GM12864 (cell line): Measurements from ENCODE around the gene SLC2A4.

Source experiments
- DNase-seq: peaks from one replicate; pipeline ENCODE4 v3.0.0-alpha.2; 2011; ENCODE audit warnings: low read depth
- H3K4me3 ChIP-seq: 2 replicates; pipeline ENCODE4 v1.5.1; 2011; ENCODE audit warnings: mild to moderate bottlenecking, low read depth, low read length, control low read depth
- CTCF ChIP-seq: IDR thresholded peaks from 2 replicates; pipeline ENCODE4 v1.5.1; 2011; ENCODE audit warnings: low read depth, mild to moderate bottlenecking, moderate library complexity, low read length, control low read depth, inconsistent platforms; ENCODE audit errors: missing control alignments

Gene SLC2A4

GRCh38 chr17:7237266-7237760 is 44.2 kb upstream of the SLC2A4 start:
- DNase-seq, result no peak
- peak overlapping the region; percentile 95 for H3K4me3 ChIP-seq
- TF ChIP-seq CTCF, result no peak

- DNase-seq, result no peak
- TF ChIP-seq CTCF, result no peak
- peak overlapping the region; percentile 95 for H3K4me3 ChIP-seq
Measured at GRCh38 chr17:7237761-7238419, 43.6 kb upstream of the SLC2A4 start.

- peak overlapping the region; percentile 95 for H3K4me3 ChIP-seq
- DNase-seq, result no peak
- no peak for TF ChIP-seq CTCF
Measured at GRCh38 chr17:7238420-7239090, 43.0 kb upstream of the SLC2A4 start.

GRCh38 chr17:7239091-7240027 is 42.2 kb upstream of the SLC2A4 start, which contains the start of gene PHF23:
Gene PHF23, minus strand, starts transcription at chr17:7239457. Its CDS starts 178 bp downstream, at chr17:7239279.
- peak; percentile 98 for DNase-seq
- peak within 1 kb of the TSS; percentile 95 for H3K4me3 ChIP-seq
- TF ChIP-seq CTCF, result no peak

GRCh38 chr17:7240375-7240774 is 41.1 kb upstream of the SLC2A4 start:
- no peak for DNase-seq
- no peak overlapping the region; the same call in 1 of the 2 replicates for H3K4me3 ChIP-seq
- TF ChIP-seq CTCF, result no peak

GRCh38 chr17:7241090-7241733 is 40.3 kb upstream of the SLC2A4 start:
- TF ChIP-seq CTCF, result no peak
- H3K4me3 ChIP-seq, result peak overlapping the region; percentile 75
- no peak for DNase-seq
